ENCODE data around the gene STRIP1. TPM values are rescaled to one million over a fixed set of nuclear protein-coding genes. Genes with fewer than 3 reads are reported as not detected.

STRIP1 gene
- total RNA-seq, 1 donor from 2014 or later, result 40.8 TPM

GRCh38 chr1:110059133-110059863 is 24.9 kb downstream of the STRIP1 start:
- DNase-seq (ENCODE audit: extremely low spot score in 2 of 2), result no peak
- no peak overlapping the region for H3K4me3 ChIP-seq
- peaks cover 6% of the 10 kb centered on the region for H3K4me1 ChIP-seq
- no peaks in the 10 kb centered on the region for H3K27me3 ChIP-seq
- TF ChIP-seq CTCF (IDR thresholded peaks at IDR 0.05), result no peak
- no peak for TF ChIP-seq POLR2A (IDR thresholded peaks at IDR 0.05)
- TF ChIP-seq POLR2AphosphoS5 (IDR thresholded peaks at IDR 0.05; ENCODE audit: insufficient read depth in 1 of 2, low read depth in 1 of 2), result no peak
- peaks cover 8 to 59% of the 10 kb centered on the region in 2 donors for H3K36me3 ChIP-seq
- H3K27ac ChIP-seq, result no peak overlapping the region
- no peaks in the 10 kb centered on the region for H3K9me3 ChIP-seq
- intact Hi-C loops (cut with DNase I), result no loop called here

GRCh38 chr1:110060034-110060661 is 25.7 kb downstream of the STRIP1 start:
- H3K36me3 ChIP-seq, result peaks cover 4 to 51% of the 10 kb centered on the region in 2 donors

GRCh38 chr1:110060662-110061060 is 26.2 kb downstream of the STRIP1 start:
- Histone ChIP-seq H3K27me3 (no peaks in the 10 kb centered on the region), H3K4me1 (peaks cover 6% of the 10 kb centered on the region), H3K36me3 (peaks cover 4 to 48% of the 10 kb centered on the region in 2 donors), H3K9me3 (no peaks in the 10 kb centered on the region), H3K27ac (no peak overlapping the region), H3K4me3 (no peak overlapping the region)
- intact Hi-C loops (cut with DNase I), result no loop called here
- no peak for DNase-seq (ENCODE audit: extremely low spot score in 2 of 2)
- TF ChIP-seq CTCF (IDR thresholded peaks at IDR 0.05), result no peak
- no peak for TF ChIP-seq POLR2A (IDR thresholded peaks at IDR 0.05)
- no peak for TF ChIP-seq POLR2AphosphoS5 (IDR thresholded peaks at IDR 0.05; ENCODE audit: insufficient read depth in 1 of 2, low read depth in 1 of 2)

More at GRCh38 chr1:110060034-110060661, 25.7 kb downstream of the STRIP1 start:
- no peak for DNase-seq (ENCODE audit: extremely low spot score in 2 of 2)
- intact Hi-C loops (cut with DNase I), result no loop called here
- H3K4me3 ChIP-seq, result no peak overlapping the region
- TF ChIP-seq POLR2AphosphoS5 (IDR thresholded peaks at IDR 0.05; ENCODE audit: insufficient read depth in 1 of 2, low read depth in 1 of 2), result no peak
- TF ChIP-seq CTCF (IDR thresholded peaks at IDR 0.05), result peak in 2 of 3 experiments; percentile 33 to 51
- TF ChIP-seq POLR2A (IDR thresholded peaks at IDR 0.05), result no peak
- no peak overlapping the region for H3K27ac ChIP-seq
- H3K27me3 ChIP-seq, result no peaks in the 10 kb centered on the region
- H3K9me3 ChIP-seq, result no peaks in the 10 kb centered on the region
- peaks cover 6% of the 10 kb centered on the region for H3K4me1 ChIP-seq

- H3K27ac ChIP-seq, result no peak overlapping the region
- no peak for DNase-seq (ENCODE audit: extremely low spot score in 2 of 2)
- no peaks in the 10 kb centered on the region for H3K27me3 ChIP-seq
- TF ChIP-seq CTCF (IDR thresholded peaks at IDR 0.05) (no peak), POLR2AphosphoS5 (IDR thresholded peaks at IDR 0.05; ENCODE audit: insufficient read depth in 1 of 2, low read depth in 1 of 2) (no peak), POLR2A (IDR thresholded peaks at IDR 0.05) (no peak)
- H3K4me1 ChIP-seq, result peaks cover 4% of the 10 kb centered on the region
- peaks cover 4 to 41% of the 10 kb centered on the region in 2 donors for H3K36me3 ChIP-seq
- H3K4me3 ChIP-seq, result no peak overlapping the region
- intact Hi-C loops (cut with DNase I), result no loop called here
- no peaks in the 10 kb centered on the region for H3K9me3 ChIP-seq
These were observed 26.9 kb downstream of the STRIP1 start for GRCh38 chr1:110061341-110061740.

GRCh38 chr1:110062612-110063011 is 28.2 kb downstream of the STRIP1 start:
- Histone ChIP-seq H3K27me3 (peaks cover 1% of the 10 kb centered on the region), H3K36me3 (peaks cover 0 to 28% of the 10 kb centered on the region in 2 donors), H3K4me1 (no peaks in the 10 kb centered on the region), H3K9me3 (no peaks in the 10 kb centered on the region), H3K27ac (no peak overlapping the region), H3K4me3 (no peak overlapping the region)
- no peak for DNase-seq (ENCODE audit: extremely low spot score in 2 of 2)
- TF ChIP-seq POLR2A (IDR thresholded peaks at IDR 0.05) (no peak), CTCF (IDR thresholded peaks at IDR 0.05) (no peak), POLR2AphosphoS5 (IDR thresholded peaks at IDR 0.05; ENCODE audit: insufficient read depth in 1 of 2, low read depth in 1 of 2) (no peak)
- intact Hi-C loops (cut with DNase I), result no loop called here

Data from vagina (tissue), 2 donors.